H9 (cell line): ENCODE results near the gene WSCD1. TPM values are rescaled to one million over a fixed set of nuclear protein-coding genes. Genes with fewer than 3 reads are reported as not detected.

ENCODE experiments used
- DNase-seq: peaks from one replicate; pipeline ENCODE4 v3.0.0-alpha.2; 2017
- H2AFZ ChIP-seq: one replicate; pipeline ENCODE4 v1.6.1; 2013; ENCODE audit warnings: mild to moderate bottlenecking, low read length, control low read depth, moderate library complexity
- H2AK5ac ChIP-seq: 2 replicates; pipeline ENCODE4 v1.6.1; 2013; ENCODE audit warnings: low read length, control low read depth, mixed read lengths; ENCODE audit not compliant: insufficient read length
- H2BK120ac ChIP-seq: one replicate; pipeline ENCODE4 v1.6.1; 2013; ENCODE audit warnings: low read depth, mild to moderate bottlenecking, low read length, control low read depth, inconsistent platforms; ENCODE audit not compliant: poor library complexity, severe bottlenecking
- H2BK12ac ChIP-seq: 2 replicates; pipeline ENCODE4 v1.6.1; 2013; ENCODE audit warnings: low read length, control low read depth, mixed read lengths, low read depth; ENCODE audit not compliant: insufficient read length
- H2BK15ac ChIP-seq: 2 replicates; pipeline ENCODE4 v1.6.1; 2013; ENCODE audit warnings: low read depth, low read length, control low read depth
- H2BK20ac ChIP-seq: one replicate; pipeline ENCODE4 v1.6.1; 2013; ENCODE audit warnings: low read depth, mild to moderate bottlenecking, low read length, control low read depth, inconsistent platforms; ENCODE audit not compliant: poor library complexity, severe bottlenecking
- H2BK5ac ChIP-seq: 2 replicates; pipeline ENCODE4 v1.6.1; 2013; ENCODE audit warnings: low read length, control low read depth, mixed read lengths; ENCODE audit not compliant: insufficient read length
- H3K14ac ChIP-seq: 2 replicates; pipeline ENCODE4 v1.6.1; 2013; ENCODE audit warnings: low read length, control low read depth; ENCODE audit not compliant: insufficient read depth
- H3K18ac ChIP-seq: 2 replicates; pipeline ENCODE4 v1.6.1; 2013; ENCODE audit warnings: low read depth, mild to moderate bottlenecking, mixed read lengths, low read length, control low read depth; ENCODE audit not compliant: insufficient read length
- H3K23ac ChIP-seq: 2 replicates; pipeline ENCODE4 v1.6.1; 2013; ENCODE audit warnings: low read length, control low read depth, mixed read lengths, low read depth; ENCODE audit not compliant: insufficient read length
- H3K23me2 ChIP-seq: 2 replicates; pipeline ENCODE4 v1.6.1; 2013; ENCODE audit warnings: low read depth, mild to moderate bottlenecking, mixed read lengths, low read length, control low read depth; ENCODE audit not compliant: insufficient read length, poor library complexity, severe bottlenecking
- H3K27ac ChIP-seq: 2 replicates; pipeline ENCODE4 v1.5.1; 2013; ENCODE audit warnings: low read length, control low read depth, mixed read lengths, low read depth; ENCODE audit not compliant: insufficient read length
- H3K27me3 ChIP-seq: 2 replicates; pipeline ENCODE4 v1.6.1; 2013; ENCODE audit warnings: low read length, control low read depth, inconsistent platforms; ENCODE audit not compliant: insufficient read depth
- H3K4ac ChIP-seq: 2 replicates; pipeline ENCODE4 v1.6.1; 2013; ENCODE audit warnings: low read depth, mild to moderate bottlenecking, control low read depth, inconsistent platforms, low read length, moderate library complexity
- H3K4me1 ChIP-seq: 2 replicates; pipeline ENCODE4 v1.6.1; 2013; ENCODE audit warnings: low read length, control low read depth, inconsistent platforms; ENCODE audit not compliant: insufficient read depth
- H3K4me2 ChIP-seq: 2 replicates; pipeline ENCODE4 v1.6.1; 2013; ENCODE audit warnings: low read length, control low read depth, mixed read lengths; ENCODE audit not compliant: insufficient read length, insufficient read depth
- H3K56ac ChIP-seq: 2 replicates; pipeline ENCODE4 v1.6.1; 2013; ENCODE audit warnings: low read depth, mild to moderate bottlenecking, mixed read lengths, low read length, control low read depth; ENCODE audit not compliant: insufficient read length
- H3K79me1 ChIP-seq: 2 replicates; pipeline ENCODE4 v1.6.1; 2013; ENCODE audit warnings: low read depth, mild to moderate bottlenecking, moderate library complexity, low read length, control low read depth, inconsistent platforms; ENCODE audit not compliant: insufficient read depth, poor library complexity, severe bottlenecking
- H3K79me2 ChIP-seq: 2 replicates; pipeline ENCODE4 v1.6.1; 2013; ENCODE audit warnings: low read length, control low read depth, inconsistent platforms; ENCODE audit not compliant: insufficient read depth
- H3K9ac ChIP-seq: 2 replicates; pipeline ENCODE4 v1.6.1; 2013; ENCODE audit warnings: low read length, control low read depth, mixed read lengths; ENCODE audit not compliant: insufficient read length; ENCODE audit errors: extremely low read depth
- H3K9me3 ChIP-seq: one replicate; pipeline ENCODE4 v1.6.1; 2013; ENCODE audit warnings: low read depth, low read length, inconsistent platforms; ENCODE audit not compliant: control insufficient read depth
- H3T11ph ChIP-seq: one replicate; pipeline ENCODE4 v1.6.1; 2013; ENCODE audit warnings: mild to moderate bottlenecking, low read length, control low read depth, inconsistent platforms
- H4K20me1 ChIP-seq: one replicate; pipeline ENCODE4 v1.6.1; 2013; ENCODE audit not compliant: control insufficient read depth, insufficient read length, insufficient read depth
- H4K5ac ChIP-seq: 2 replicates; pipeline ENCODE4 v1.6.1; 2013; ENCODE audit warnings: low read depth, mild to moderate bottlenecking, mixed read lengths, low read length, control low read depth; ENCODE audit not compliant: insufficient read length
- H4K8ac ChIP-seq: replicated peaks from 2 replicates; pipeline ENCODE4 v1.6.1; 2013; ENCODE audit warnings: low read length, control low read depth, mixed read lengths, low read depth; ENCODE audit not compliant: insufficient read length
- H4K91ac ChIP-seq: 2 replicates; pipeline ENCODE4 v1.6.1; 2013; ENCODE audit warnings: low read depth, mild to moderate bottlenecking, moderate library complexity, mixed read lengths, low read length, control low read depth; ENCODE audit not compliant: insufficient read length
- H3K27ac Mint-ChIP-seq, 3 experiments: 2 replicates in 2 of 3; 3 replicates in 1 of 3; pipeline ENCODE4 v1.8.0; 2020 to 2021; ENCODE audit warnings: mixed read lengths in 3 of 3, mild to moderate bottlenecking in 1 of 3, moderate library complexity in 1 of 3
- H3K27me3 Mint-ChIP-seq: 2 replicates; pipeline ENCODE4 v1.8.0; 2021; ENCODE audit warnings: low read depth, mild to moderate bottlenecking, moderate library complexity, mixed read lengths
- H3K36me3 Mint-ChIP-seq, 3 experiments: 2 replicates in 2 of 3; 3 replicates in 1 of 3; pipeline ENCODE4 v1.8.0; 2020 to 2021; ENCODE audit warnings: low read depth in 3 of 3, mixed read lengths in 3 of 3; ENCODE audit not compliant: insufficient read depth in 1 of 3
- H3K4me1 Mint-ChIP-seq, 2 experiments: 2 replicates each; pipeline ENCODE4 v1.8.0; 2020; ENCODE audit warnings: mixed read lengths in 2 of 2
- H3K4me3 Mint-ChIP-seq, 2 experiments: 2 replicates in 1 of 2; 3 replicates in 1 of 2; pipeline ENCODE4 v1.8.0; 2020 to 2021; ENCODE audit warnings: mild to moderate bottlenecking in 2 of 2, mixed read lengths in 2 of 2, moderate library complexity in 1 of 2
- H3K9me3 Mint-ChIP-seq, 2 experiments: 2 replicates in 1 of 2; 3 replicates in 1 of 2; pipeline ENCODE4 v1.8.0; 2020; ENCODE audit warnings: mild to moderate bottlenecking in 2 of 2, mixed read lengths in 2 of 2, moderate library complexity in 1 of 2
- CTCF ChIP-seq: fragments of 200-600 bp; sonication (generic); conservative IDR thresholded peaks from 3 replicates; pipeline ENCODE4 v1.8.0; 2021; ENCODE audit warnings: antibody characterized with exemption, mild to moderate bottlenecking
- WGBS: extraction: QIAGEN DNeasy Blood & Tissue Kit; methylation state at CpG from one replicate; pipeline ENCODE4 v1.1.7; 2013; ENCODE audit warnings: missing lambda C conversion rate, low lambda C conversion rate, mixed read lengths; ENCODE audit not compliant: insufficient read length; ENCODE audit errors: extremely low coverage; 5-methylcytosine and 5-hydroxymethylcytosine counted together
- total RNA-seq: library from RNA; stranded (reverse); gene quantifications from 2 replicates; pipeline ENCODE4 v1.2.1, GENCODE V29; 2021

WSCD1 gene
- total RNA-seq, 1 experiment from 2014 or later, result 33.6 TPM

- no CpG with 5 or more reads among the region's 6 CpGs for WGBS
Measured at GRCh38 chr17:6153375-6153774, 83.2 kb downstream of the WSCD1 start.

More at GRCh38 chr17:6153375-6153774, 83.2 kb downstream of the WSCD1 start:
- Histone ChIP-seq H4K5ac (no peak overlapping the region), H3K23me2 (no peaks in the 10 kb centered on the region), H4K20me1 (no peaks in the 10 kb centered on the region), H4K91ac (no peak overlapping the region), H3T11ph (no peak overlapping the region), H3K9me3 (no peaks in the 10 kb centered on the region), H3K14ac (no peak overlapping the region), H3K79me2 (no peaks in the 10 kb centered on the region), H4K8ac (no peak overlapping the region), H3K56ac (no peak overlapping the region), H2BK5ac (no peak overlapping the region), H2BK120ac (no peak overlapping the region), H3K23ac (no peak overlapping the region), H3K4me1 (no peaks in the 10 kb centered on the region), H3K9ac (no peak overlapping the region), H2AFZ (no peak overlapping the region), H3K4ac (no peak overlapping the region), H3K4me2 (no peak overlapping the region), H3K79me1 (no peaks in the 10 kb centered on the region), H3K27ac (no peak overlapping the region), H2BK20ac (no peak overlapping the region), H2BK12ac (no peak overlapping the region), H3K27me3 (no peaks in the 10 kb centered on the region), H3K18ac (no peak overlapping the region), H2AK5ac (no peak overlapping the region), H2BK15ac (no peak overlapping the region)
- Mint-ChIP-seq H3K4me1 (no peaks in the 10 kb centered on the region), H3K9me3 (peaks cover 7 to 13% of the 10 kb centered on the region in 2 experiments; a peak in 4 of 5 replicates), H3K4me3 (no peak overlapping the region), H3K27ac (no peak overlapping the region), H3K36me3 (peaks cover 0 to 11% (median 3%) of the 10 kb centered on the region in 3 experiments; a peak in 5 of 7 replicates), H3K27me3 (peaks cover 6% of the 10 kb centered on the region)
- no peak for DNase-seq
- TF ChIP-seq CTCF, result no peak
